HEK293 (cell line): ENCODE measurements around the gene CFAP58.

ENCODE experiments used
- CTCF ChIA-PET: fragments of 350-600 bp; formaldehyde crosslinking; extraction: SDS; loops from one replicate; lab custom pipeline; 2021; ENCODE audit warnings: antibody characterized with exemption; lab: Yijun Ruan, JAX
- POLR2A ChIA-PET: fragments of 300-600 bp; formaldehyde crosslinking; extraction: SDS; loops from one replicate; lab custom pipeline; 2020; ENCODE audit warnings: antibody characterized with exemption, inconsistent platforms; lab: Yijun Ruan, JAX
- H3K27ac ChIP-seq: fragments of 200-500 bp; sonication (Bioruptor generic); 2 replicates; pipeline ENCODE4 v1.5.1; 2014; ENCODE audit warnings: low read depth, low read length, control low read depth, inconsistent platforms; ENCODE audit errors: extremely low read depth
- H3K36me3 ChIP-seq, 2 experiments: fragments of 200-500 bp in 1 of 2; sonication (Bioruptor generic) in 1 of 2; 1 replicate in 1 of 2; 2 replicates in 1 of 2; pipeline ENCODE4 v1.5.1; 2014 to 2017; ENCODE audit warnings: inconsistent platforms in 2 of 2, low read length in 2 of 2; ENCODE audit not compliant: control insufficient read depth in 2 of 2, insufficient read depth in 1 of 2
- H3K4me1 ChIP-seq: fragments of 200-500 bp; sonication (Bioruptor generic); 2 replicates; pipeline ENCODE4 v1.5.1; 2014; ENCODE audit warnings: mild to moderate bottlenecking, low read length, inconsistent platforms; ENCODE audit not compliant: control insufficient read depth, insufficient read depth
- H3K4me3 ChIP-seq: 2 replicates; pipeline ENCODE4 v1.5.1; 2011; ENCODE audit warnings: low read depth, mild to moderate bottlenecking, control low read depth, low read length, moderate library complexity
- H3K9me3 ChIP-seq: fragments of 200-500 bp; sonication (Bioruptor generic); 2 replicates; pipeline ENCODE4 v1.5.1; 2014; ENCODE audit warnings: low read depth, low read length, inconsistent platforms; ENCODE audit not compliant: control insufficient read depth, insufficient read depth
- HOXD13 ChIP-seq: sonication (generic); formaldehyde crosslinking; IDR thresholded peaks from 2 replicates; pipeline ENCODE4 v1.8.0; 2022; ENCODE audit warnings: missing genetic modification reagents, borderline replicate concordance
- MEIS1 ChIP-seq: sonication (generic); formaldehyde crosslinking; IDR thresholded peaks from 2 replicates; pipeline ENCODE4 v1.8.1; 2022; ENCODE audit warnings: missing genetic modification reagents, mild to moderate bottlenecking, borderline replicate concordance
- WT1 ChIP-seq: fragments of 450-650 bp; formaldehyde crosslinking; IDR thresholded peaks from 2 replicates; pipeline ENCODE4 v1.5.1; 2016; ENCODE audit warnings: missing biosample characterization, missing genetic modification characterization
- ZFP69B ChIP-seq: fragments of 450-650 bp; formaldehyde crosslinking; IDR thresholded peaks from 2 replicates; pipeline ENCODE4 v1.5.1; 2016; ENCODE audit warnings: missing biosample characterization, missing genetic modification characterization
- ZNF175 ChIP-seq: fragments of 450-650 bp; formaldehyde crosslinking; IDR thresholded peaks from 2 replicates; pipeline ENCODE4 v1.5.1; 2016; ENCODE audit warnings: missing biosample characterization, missing genetic modification characterization
- ZNF19 ChIP-seq: fragments of 450-650 bp; formaldehyde crosslinking; IDR thresholded peaks from 2 replicates; pipeline ENCODE4; 2016; ENCODE audit warnings: missing biosample characterization, missing genetic modification characterization, low read depth
- ZNF214 ChIP-seq: fragments of 450-650 bp; formaldehyde crosslinking; IDR thresholded peaks from 2 replicates; pipeline ENCODE4 v1.5.1; 2017; ENCODE audit warnings: missing biosample characterization, mild to moderate bottlenecking, missing genetic modification characterization, borderline replicate concordance
- ZNF24 ChIP-seq: fragments of 450-650 bp; formaldehyde crosslinking; IDR thresholded peaks from 2 replicates; pipeline ENCODE4 v1.5.1; 2016; ENCODE audit warnings: missing biosample characterization, missing genetic modification characterization
- ZNF292 ChIP-seq: fragments of 450-650 bp; formaldehyde crosslinking; IDR thresholded peaks from 2 replicates; pipeline ENCODE4 v1.5.1; 2016; ENCODE audit warnings: low read depth, missing biosample characterization, missing genetic modification characterization, borderline replicate concordance
- ZNF335 ChIP-seq: fragments of 450-650 bp; formaldehyde crosslinking; conservative IDR thresholded peaks from 2 replicates; pipeline ENCODE4 v1.5.1; 2016; ENCODE audit warnings: missing biosample characterization, missing genetic modification characterization
- ZNF366 ChIP-seq: fragments of 450-650 bp; formaldehyde crosslinking; conservative IDR thresholded peaks from 2 replicates; pipeline ENCODE4 v1.5.1; 2016; ENCODE audit warnings: missing biosample characterization, missing genetic modification characterization
- ZNF426 ChIP-seq: fragments of 450-650 bp; formaldehyde crosslinking; IDR thresholded peaks from 2 replicates; pipeline ENCODE4 v1.5.1; 2017; ENCODE audit warnings: missing biosample characterization, missing genetic modification characterization, mild to moderate bottlenecking, inconsistent platforms, moderate library complexity
- ZNF501 ChIP-seq: fragments of 450-650 bp; formaldehyde crosslinking; IDR thresholded peaks from 2 replicates; pipeline ENCODE4 v1.5.1; 2016; ENCODE audit warnings: missing biosample characterization, missing genetic modification characterization
- ZNF548 ChIP-seq: fragments of 450-650 bp; formaldehyde crosslinking; IDR thresholded peaks from 2 replicates; pipeline ENCODE4 v1.5.1; 2016; ENCODE audit warnings: missing biosample characterization, missing genetic modification characterization
- ZNF610 ChIP-seq: fragments of 450-650 bp; formaldehyde crosslinking; IDR thresholded peaks from 2 replicates; pipeline ENCODE4 v1.5.1; 2016; ENCODE audit warnings: missing biosample characterization, missing genetic modification characterization, borderline replicate concordance
- ZNF623 ChIP-seq: fragments of 450-650 bp; formaldehyde crosslinking; IDR thresholded peaks from 2 replicates; pipeline ENCODE4 v1.5.1; 2016; ENCODE audit warnings: missing biosample characterization, missing genetic modification characterization
- ZNF654 ChIP-seq: fragments of 450-650 bp; formaldehyde crosslinking; IDR thresholded peaks from 2 replicates; pipeline ENCODE4 v1.5.1; 2016; ENCODE audit warnings: low read depth, missing biosample characterization, missing genetic modification characterization
- ZNF707 ChIP-seq: fragments of 450-650 bp; formaldehyde crosslinking; IDR thresholded peaks from 2 replicates; pipeline ENCODE4 v1.5.1; 2016; ENCODE audit warnings: missing biosample characterization, missing genetic modification characterization
- ZSCAN30 ChIP-seq: fragments of 450-650 bp; IDR thresholded peaks from 2 replicates; pipeline ENCODE4 v1.5.1; 2018; ENCODE audit warnings: missing biosample characterization, mild to moderate bottlenecking, missing genetic modification characterization, moderate library complexity
- ZXDB ChIP-seq: fragments of 450-650 bp; formaldehyde crosslinking; IDR thresholded peaks from 2 replicates; pipeline ENCODE4 v1.5.1; 2016; ENCODE audit warnings: missing biosample characterization, missing genetic modification characterization
- TF ChIP-seq, protein P1 (sequence below): fragments of 450-650 bp; formaldehyde crosslinking; IDR thresholded peaks from 2 replicates; pipeline ENCODE4 v1.5.1; 2017; ENCODE audit warnings: missing biosample characterization, missing genetic modification characterization
- TF ChIP-seq, protein P2 (sequence below): IDR thresholded peaks from 2 replicates; pipeline ENCODE4 v1.6.1; 2011; ENCODE audit warnings: mild to moderate bottlenecking, low read depth, low read length, borderline replicate concordance
- TF ChIP-seq, protein P3 (sequence below): fragments of 450-650 bp; formaldehyde crosslinking; conservative IDR thresholded peaks from 2 replicates; pipeline ENCODE4 v1.5.1; 2016; ENCODE audit warnings: low read depth, missing biosample characterization, missing genetic modification characterization

CFAP58 gene

DNA sequence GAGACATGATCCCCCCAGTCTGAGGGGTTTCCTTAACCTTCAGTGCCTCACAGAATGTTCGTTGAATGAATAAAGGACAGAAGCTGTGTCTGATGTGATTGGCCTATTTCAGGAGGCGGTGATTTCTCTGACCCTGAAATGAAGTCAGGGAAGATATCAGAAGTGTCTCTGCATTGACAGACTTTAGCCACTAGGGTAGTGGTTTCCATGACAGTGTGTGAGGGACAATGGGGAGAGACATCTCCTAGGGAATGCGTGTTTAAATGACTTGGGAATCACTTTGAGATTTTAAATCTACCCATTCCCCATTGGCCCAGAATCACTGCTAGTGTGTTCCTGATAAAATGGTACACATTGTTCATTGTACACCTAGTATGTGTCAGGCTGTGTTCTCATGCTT is 132.0 kb downstream of the CFAP58 start:
- Histone ChIP-seq H3K4me1 (no peaks in the 10 kb centered on the region), H3K4me3 (no peak overlapping the region), H3K36me3 (no peaks in the 10 kb centered on the region), H3K9me3 (no peaks in the 10 kb centered on the region), H3K27ac (no peak overlapping the region)
- POLR2A ChIA-PET, result no interaction called here
- TF ChIP-seq ZFP69B (tag by site-specific recombination) (no peak), WT1 (tag by site-specific recombination) (no peak), ZNF707 (tag by site-specific recombination) (no peak), ZNF366 (tag by site-specific recombination) (no peak), ZNF19 (no peak), ZNF610 (tag by site-specific recombination) (no peak), ZNF623 (tag by site-specific recombination) (no peak), ZNF501 (tag by site-specific recombination) (no peak), ZNF175 (no peak), ZNF292 (tag by site-specific recombination) (no peak), MEIS1 (CRISPR knock-in tag) (no peak), ZNF548 (tag by site-specific recombination) (no peak), ZSCAN30 (no peak), ZNF426 (tag by site-specific recombination) (no peak), HOXD13 (no peak), ZNF24 (tag by site-specific recombination) (no peak), ZNF335 (tag by site-specific recombination) (no peak), ZNF654 (tag by site-specific recombination) (no peak)
- TF ChIP-seq, protein P1, sequence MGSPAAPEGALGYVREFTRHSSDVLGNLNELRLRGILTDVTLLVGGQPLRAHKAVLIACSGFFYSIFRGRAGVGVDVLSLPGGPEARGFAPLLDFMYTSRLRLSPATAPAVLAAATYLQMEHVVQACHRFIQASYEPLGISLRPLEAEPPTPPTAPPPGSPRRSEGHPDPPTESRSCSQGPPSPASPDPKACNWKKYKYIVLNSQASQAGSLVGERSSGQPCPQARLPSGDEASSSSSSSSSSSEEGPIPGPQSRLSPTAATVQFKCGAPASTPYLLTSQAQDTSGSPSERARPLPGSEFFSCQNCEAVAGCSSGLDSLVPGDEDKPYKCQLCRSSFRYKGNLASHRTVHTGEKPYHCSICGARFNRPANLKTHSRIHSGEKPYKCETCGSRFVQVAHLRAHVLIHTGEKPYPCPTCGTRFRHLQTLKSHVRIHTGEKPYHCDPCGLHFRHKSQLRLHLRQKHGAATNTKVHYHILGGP, result no peak
- TF ChIP-seq, protein P2, sequence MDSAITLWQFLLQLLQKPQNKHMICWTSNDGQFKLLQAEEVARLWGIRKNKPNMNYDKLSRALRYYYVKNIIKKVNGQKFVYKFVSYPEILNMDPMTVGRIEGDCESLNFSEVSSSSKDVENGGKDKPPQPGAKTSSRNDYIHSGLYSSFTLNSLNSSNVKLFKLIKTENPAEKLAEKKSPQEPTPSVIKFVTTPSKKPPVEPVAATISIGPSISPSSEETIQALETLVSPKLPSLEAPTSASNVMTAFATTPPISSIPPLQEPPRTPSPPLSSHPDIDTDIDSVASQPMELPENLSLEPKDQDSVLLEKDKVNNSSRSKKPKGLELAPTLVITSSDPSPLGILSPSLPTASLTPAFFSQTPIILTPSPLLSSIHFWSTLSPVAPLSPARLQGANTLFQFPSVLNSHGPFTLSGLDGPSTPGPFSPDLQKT, result no peak
- CTCF ChIA-PET, result interaction anchor here (0.7 to 0.8 kb wide), 2 partner anchors 10 to 137 kb away, joined by 3 read pairs; no protein-coding TSS in a partner anchor

DNA sequence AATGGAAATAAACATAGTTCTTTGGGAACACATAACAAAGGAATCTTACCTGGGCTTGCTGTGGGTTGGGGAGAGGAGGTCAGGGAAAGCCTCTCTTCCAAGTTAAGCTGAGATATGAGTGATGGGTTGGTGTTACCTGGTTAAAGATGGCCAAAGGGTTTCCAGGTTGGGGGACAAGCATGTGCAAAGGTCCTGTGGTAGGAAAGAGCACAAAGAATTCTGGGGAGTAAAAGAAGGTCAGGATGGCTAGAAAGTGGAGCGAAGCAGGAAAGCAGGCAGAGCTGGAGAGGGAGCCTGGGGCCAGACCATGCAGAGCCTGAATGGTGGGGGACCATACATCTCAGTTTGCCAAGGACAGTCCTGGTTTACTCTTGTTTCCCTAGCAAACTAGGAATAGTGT is 133.2 kb downstream of the CFAP58 start:
- POLR2A ChIA-PET, result no interaction called here
- no peaks in the 10 kb centered on the region for H3K4me1 ChIP-seq
- H3K9me3 ChIP-seq, result no peaks in the 10 kb centered on the region
- CTCF ChIA-PET, result interaction anchor here (0.9 to 1.3 kb wide), 2 partner anchors 9 to 80 kb away, joined by 3 to 4 read pairs; no protein-coding TSS in a partner anchor
- no peak overlapping the region for H3K27ac ChIP-seq
- no peak overlapping the region for H3K4me3 ChIP-seq
- TF ChIP-seq, protein P3, sequence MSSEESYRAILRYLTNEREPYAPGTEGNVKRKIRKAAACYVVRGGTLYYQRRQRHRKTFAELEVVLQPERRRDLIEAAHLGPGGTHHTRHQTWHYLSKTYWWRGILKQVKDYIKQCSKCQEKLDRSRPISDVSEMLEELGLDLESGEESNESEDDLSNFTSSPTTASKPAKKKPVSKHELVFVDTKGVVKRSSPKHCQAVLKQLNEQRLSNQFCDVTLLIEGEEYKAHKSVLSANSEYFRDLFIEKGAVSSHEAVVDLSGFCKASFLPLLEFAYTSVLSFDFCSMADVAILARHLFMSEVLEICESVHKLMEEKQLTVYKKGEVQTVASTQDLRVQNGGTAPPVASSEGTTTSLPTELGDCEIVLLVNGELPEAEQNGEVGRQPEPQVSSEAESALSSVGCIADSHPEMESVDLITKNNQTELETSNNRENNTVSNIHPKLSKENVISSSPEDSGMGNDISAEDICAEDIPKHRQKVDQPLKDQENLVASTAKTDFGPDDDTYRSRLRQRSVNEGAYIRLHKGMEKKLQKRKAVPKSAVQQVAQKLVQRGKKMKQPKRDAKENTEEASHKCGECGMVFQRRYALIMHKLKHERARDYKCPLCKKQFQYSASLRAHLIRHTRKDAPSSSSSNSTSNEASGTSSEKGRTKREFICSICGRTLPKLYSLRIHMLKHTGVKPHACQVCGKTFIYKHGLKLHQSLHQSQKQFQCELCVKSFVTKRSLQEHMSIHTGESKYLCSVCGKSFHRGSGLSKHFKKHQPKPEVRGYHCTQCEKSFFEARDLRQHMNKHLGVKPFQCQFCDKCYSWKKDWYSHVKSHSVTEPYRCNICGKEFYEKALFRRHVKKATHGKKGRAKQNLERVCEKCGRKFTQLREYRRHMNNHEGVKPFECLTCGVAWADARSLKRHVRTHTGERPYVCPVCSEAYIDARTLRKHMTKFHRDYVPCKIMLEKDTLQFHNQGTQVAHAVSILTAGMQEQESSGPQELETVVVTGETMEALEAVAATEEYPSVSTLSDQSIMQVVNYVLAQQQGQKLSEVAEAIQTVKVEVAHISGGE, result no peak
- TF ChIP-seq ZNF623 (tag by site-specific recombination), result peak; percentile 93
- no peak for TF ChIP-seq ZNF214 (tag by site-specific recombination)
- TF ChIP-seq ZXDB (tag by site-specific recombination), result no peak
- no peaks in the 10 kb centered on the region for H3K36me3 ChIP-seq
